ENCODE data around the gene ATF6B.
"Not testable (repeated sequence)": the region's sequence is repeated elsewhere in the genome, so short reads cannot be mapped to it uniquely, and the experiment has no call there.

ATF6B gene

DNA sequence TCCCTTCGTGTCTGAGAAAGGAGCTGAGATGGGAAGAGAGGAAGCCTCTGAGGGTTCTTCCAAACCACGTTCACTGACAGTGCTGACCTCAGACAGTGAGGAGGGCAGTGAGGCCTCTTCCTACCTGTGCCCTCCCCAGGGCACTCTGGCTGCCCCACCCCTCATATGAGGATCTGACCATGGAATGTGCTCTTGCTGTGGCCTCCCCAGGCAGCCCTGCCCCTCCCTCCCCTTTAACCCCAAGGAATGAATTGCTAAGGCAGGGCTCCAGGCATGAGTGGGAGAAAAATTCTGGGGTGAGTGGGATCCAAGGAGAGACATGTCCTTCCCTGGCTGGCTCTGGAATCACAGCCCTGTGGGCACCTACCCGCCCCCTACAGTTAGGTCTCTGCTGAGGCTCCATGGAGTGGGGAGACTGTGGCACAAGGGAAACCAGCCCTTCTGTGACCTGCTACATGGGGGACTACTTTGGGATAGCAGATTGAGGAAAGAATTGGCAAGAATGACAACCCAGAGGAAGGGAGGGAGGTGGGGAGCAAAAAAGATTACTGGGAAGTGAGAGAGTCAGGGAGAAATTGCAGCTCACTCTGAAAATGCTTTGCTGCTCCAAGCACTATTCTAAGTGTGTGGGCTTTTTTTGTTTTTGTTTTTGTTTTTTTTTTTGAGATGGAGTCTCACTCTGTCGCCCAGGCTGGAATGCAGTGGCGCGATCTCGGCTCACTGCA, 48.3 kb downstream of the ATF6B start:
- DNase-seq, result no peak

DNA sequence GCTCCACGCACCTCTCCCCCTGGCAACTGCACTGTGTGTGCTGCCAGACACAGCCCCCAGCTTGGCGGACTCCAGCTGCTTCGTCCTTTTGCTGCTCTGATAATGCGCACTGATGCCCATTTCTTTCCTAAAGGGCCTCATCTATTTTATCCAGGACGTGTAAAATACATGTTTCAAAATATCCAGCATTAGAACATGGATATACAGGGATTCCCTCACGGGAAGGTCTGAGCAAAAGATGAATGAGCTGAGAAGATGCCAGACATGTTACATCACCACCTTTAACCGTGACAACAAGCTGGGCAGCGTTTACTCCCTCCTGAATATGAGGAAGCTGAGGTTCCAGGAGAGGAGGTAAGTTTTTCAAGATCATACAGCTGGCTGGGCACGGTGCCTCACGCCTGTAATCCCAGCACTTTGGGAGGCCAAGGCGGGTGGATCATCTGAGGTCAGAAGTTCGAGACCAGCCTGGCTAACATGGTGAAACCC, 51.7 kb downstream of the ATF6B start:
- no peak for DNase-seq

DNA sequence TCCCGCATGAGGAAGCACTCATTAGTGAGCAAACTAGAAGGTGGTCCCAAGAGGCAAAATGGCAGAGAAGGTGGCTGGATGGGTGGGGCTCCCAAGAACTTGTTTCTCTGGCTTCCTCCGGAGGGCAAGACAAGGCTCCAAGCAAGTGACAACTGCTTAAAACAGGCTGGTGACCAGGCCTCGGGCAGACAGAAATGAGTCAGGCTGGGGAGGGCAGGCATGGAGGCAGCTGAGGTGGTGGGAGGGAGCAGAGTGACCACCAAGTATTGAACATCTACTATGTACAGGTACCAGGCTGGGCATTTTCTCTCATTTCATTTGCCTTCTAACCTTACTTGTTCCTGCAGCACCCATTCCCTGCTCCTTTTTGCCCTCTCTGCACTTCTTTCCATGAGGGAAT, 52.3 kb downstream of the ATF6B start:
- no peak for DNase-seq

DNA sequence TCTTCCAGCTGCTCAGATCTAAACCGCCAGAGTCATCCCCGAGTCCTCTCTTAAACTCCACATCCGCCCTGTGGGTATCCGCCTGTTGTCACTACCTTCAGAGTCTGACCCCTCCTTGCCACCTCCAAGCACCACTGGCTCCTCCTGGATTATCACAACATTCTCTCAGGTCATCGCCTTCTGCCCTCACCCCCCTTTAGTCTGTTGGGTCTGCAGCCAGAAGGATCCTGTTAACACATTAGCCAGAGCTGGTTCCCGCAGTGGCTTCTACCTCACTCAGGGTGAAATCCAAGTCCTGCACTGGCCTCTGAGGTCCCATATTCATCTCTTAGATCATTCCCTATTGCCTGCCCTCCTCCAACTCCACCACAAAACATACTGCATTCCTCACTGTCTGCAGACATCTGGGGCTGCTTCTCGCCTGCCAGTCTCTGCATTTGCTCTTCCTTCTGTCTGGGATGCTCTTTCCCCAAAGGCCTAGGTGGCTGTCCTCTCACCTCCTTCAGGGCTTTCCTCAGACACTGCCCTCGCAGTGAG, 53.0 kb downstream of the ATF6B start:
- DNase-seq, result no peak

DNA sequence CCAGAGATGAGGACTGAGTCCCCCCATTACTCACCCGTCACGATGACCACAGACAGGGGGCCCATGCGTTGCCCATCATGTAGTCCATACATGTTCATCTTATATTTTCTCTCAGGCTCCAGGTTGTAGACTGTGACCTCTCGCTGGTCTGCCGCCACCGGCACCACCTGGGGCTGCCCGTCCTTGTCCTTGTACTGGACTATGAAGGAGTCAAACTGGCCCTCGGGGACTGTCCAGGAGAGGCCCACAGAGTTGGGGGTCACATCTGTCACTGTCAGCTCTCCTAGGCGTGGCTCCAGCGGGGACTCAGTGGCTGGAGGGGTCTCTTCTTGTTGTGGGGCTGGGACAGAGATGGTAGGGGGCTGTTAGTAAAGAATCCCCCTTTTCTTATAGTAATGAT, 54.4 kb downstream of the ATF6B start:
- DNase-seq, result no peak

DNA sequence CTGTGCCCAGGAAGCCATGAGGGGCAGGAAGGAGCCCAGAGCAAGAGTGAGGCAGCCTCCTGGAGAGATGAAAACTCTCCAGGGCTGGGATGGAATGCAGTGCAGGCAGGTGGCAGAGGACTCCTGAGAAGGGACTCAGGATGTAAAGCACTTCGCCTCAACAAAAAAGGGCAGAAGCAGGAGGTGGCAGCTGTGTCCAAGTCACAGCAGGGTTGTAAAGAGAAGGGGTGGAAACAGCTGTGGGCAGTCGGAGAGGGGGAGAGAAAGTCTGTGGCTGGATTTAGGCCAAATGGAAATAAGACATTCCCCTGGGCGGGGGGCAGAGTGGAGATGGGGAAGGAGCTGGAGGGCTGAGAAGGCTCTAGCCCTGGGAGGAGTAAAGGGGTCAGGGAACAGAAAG, 54.9 kb downstream of the ATF6B start:
- no peak for DNase-seq

GRCh38 chr6:32070814-32071543, 57.1 kb downstream of the ATF6B start:
- DNase-seq, result no peak

DNA sequence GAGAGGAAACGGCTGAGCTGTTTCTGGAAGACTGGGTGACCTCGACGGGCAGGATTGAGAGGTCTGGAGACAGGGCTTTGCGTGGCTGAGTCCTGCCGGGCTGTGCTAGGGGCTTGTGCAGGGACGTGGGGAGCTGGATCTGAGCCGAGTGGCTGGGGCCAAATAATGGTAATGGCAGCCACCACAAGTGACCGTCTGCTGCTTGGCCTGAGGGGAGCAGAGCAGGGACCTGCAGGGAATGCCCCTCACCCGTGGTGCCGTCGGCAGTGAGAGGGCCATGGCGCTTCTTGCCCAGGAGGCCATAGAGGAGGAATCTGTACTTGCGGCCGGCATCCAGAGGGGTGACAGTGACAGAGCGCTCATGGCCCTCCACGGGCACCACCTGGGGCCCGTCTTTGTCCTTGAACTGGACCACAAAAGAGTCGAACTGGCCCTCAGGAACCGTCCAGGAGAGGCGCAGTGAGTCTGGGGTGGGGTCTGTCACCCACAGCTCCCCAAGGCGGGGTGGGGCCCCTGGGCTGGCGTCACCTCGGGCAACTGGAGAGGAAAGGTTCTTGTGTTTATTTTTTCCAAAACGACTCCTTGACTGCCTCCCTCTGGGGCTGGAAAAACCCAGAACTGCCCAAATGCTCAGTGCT, 58.0 kb downstream of the ATF6B start:
- DNase-seq, result no peak

DNA sequence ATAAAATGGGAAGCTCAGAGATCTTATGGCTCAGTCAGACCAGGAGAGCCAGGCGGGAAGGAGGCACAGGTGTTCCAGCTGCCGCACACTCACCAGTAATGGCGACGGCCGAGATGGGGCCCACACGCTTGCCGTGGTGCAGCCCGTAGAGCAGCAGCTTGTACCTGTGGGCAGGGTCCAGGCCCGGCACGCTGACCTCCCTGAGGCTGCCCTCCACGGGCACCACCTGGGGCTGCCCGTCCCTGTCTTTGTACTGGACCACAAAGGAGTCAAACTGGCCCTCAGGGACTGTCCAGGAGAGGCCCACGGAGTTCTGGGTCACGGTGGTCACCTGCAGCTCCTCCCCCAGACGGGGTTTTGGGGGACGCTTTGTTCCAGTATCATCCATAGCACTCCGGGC, 58.6 kb downstream of the ATF6B start:
- no peak for DNase-seq

GRCh38 chr6:32068867-32069266, 59.2 kb downstream of the ATF6B start:
- no peak for DNase-seq

DNA sequence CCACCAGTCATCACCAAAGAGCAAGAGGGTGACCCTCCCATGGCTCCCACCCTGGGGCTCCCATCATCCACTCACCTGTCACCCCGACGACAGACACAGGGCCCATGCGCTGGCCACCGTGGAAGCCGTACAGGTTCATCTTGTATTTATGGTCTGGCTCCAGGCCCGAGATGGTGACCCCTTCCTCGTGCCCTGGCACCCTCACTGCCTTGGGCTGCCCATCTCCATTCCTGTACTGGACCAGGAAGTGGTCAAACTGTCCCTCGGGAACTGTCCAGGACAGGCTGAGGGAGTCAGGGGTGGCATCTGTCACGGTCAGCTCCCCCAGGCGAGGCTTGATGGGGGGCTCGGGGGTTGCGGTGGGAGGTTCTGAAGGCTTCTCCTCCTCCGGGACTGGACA, 59.7 kb downstream of the ATF6B start:
- not testable (repeated sequence) for DNase-seq

DNA sequence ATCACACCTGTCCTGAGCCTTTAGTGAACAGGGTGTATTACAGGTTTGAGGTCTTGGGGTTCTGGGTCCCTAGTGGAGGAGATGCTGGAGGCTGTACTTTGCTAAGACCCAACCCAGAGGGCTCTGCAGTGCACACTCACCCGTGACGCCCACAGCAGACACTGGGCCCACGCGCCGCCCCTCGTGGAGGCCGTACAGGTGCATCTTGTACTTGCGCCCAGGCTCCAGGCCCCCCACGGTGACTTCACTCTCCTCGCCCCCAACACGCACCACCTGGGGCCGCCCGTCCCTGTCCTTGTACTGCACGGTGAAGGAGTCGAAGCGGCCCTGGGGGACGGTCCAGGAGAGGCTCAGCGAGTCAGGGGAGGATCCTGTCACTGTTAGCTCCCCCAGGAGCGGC, 60.5 kb downstream of the ATF6B start:
- not testable (repeated sequence) for DNase-seq
